ES-I3 (cell line): ENCODE data around the gene ZNF800.
"Not testable (repeated sequence)": the region's sequence is repeated elsewhere in the genome, so short reads cannot be mapped to it uniquely, and the experiment has no call there.

Experiments
- H3K36me3 ChIP-seq: 2 replicates; pipeline ENCODE4 v1.6.1; 2013; ENCODE audit warnings: mild to moderate bottlenecking, low read length, control low read depth, moderate library complexity; ENCODE audit not compliant: insufficient read depth
- H3K4me1 ChIP-seq: 2 replicates; pipeline ENCODE4 v1.6.1; 2013; ENCODE audit warnings: mild to moderate bottlenecking, control low read depth, low read length; ENCODE audit not compliant: insufficient read depth
- H3K9ac ChIP-seq: 2 replicates; pipeline ENCODE4 v1.6.1; 2013; ENCODE audit warnings: low read depth, mild to moderate bottlenecking, low read length, moderate library complexity
- H3K9me3 ChIP-seq: 2 replicates; pipeline ENCODE4 v1.6.1; 2013; ENCODE audit warnings: mild to moderate bottlenecking, low read length, moderate library complexity; ENCODE audit not compliant: control insufficient read depth, insufficient read depth

The ZNF800 gene, protein sequence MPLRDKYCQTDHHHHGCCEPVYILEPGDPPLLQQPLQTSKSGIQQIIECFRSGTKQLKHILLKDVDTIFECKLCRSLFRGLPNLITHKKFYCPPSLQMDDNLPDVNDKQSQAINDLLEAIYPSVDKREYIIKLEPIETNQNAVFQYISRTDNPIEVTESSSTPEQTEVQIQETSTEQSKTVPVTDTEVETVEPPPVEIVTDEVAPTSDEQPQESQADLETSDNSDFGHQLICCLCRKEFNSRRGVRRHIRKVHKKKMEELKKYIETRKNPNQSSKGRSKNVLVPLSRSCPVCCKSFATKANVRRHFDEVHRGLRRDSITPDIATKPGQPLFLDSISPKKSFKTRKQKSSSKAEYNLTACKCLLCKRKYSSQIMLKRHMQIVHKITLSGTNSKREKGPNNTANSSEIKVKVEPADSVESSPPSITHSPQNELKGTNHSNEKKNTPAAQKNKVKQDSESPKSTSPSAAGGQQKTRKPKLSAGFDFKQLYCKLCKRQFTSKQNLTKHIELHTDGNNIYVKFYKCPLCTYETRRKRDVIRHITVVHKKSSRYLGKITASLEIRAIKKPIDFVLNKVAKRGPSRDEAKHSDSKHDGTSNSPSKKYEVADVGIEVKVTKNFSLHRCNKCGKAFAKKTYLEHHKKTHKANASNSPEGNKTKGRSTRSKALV

GRCh38 chr7:127392566-127393367, at the start of gene ZNF800:
Gene ZNF800 (minus strand): TSS chr7:127392708. CDS start chr7:127391557, 1,151 bp downstream.
- Histone ChIP-seq H3K4me1 (no peaks in the 10 kb centered on the region), H3K9me3 (no peaks in the 10 kb centered on the region), H3K9ac (peak within 1 kb of the TSS; percentile 71), H3K36me3 (no peaks in the 10 kb centered on the region)

DNA sequence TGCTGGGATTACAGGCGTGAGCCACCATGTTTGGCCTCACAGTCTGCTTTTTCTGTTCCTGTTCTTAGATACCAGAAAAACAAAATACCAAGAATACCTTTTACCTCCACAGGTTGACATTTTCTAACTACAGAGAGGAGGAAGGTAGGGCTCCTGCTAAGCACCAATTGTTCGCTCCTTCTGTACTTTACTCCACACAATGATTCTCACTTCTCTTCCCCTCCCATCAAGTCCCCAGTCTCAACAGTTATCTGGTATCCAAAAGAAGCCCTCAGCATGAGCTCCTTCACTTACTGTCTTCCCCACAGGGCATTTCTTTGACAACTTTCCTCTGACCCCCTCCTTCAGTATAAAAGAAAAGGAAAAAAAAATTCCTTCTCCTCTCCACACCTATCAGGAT, 47.7 kb upstream of the ZNF800 start:
- Histone ChIP-seq H3K36me3 (no peaks in the 10 kb centered on the region), H3K9me3 (no peaks in the 10 kb centered on the region), H3K4me1 (no peaks in the 10 kb centered on the region), H3K9ac (no peak overlapping the region)

DNA sequence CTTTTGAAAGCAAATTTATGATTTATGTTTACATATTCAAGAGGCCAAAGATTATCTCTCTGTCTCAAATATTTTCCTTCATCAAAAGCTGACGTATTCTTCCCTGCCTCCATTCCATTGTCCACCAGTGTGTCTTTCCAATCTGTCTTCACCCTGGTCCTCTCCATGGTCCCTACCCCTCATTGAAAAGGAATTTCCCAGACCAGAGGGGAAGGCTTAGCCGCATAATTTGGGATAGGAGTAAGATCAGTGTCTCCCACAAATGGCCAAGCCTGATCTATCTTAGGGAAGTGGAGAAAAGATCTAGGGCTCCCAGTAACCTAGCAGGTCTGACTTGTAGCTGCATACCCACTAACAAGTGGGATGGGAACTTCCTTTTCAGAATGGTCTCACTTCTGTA, 46.3 kb upstream of the ZNF800 start:
- Histone ChIP-seq H3K4me1 (no peaks in the 10 kb centered on the region), H3K36me3 (no peaks in the 10 kb centered on the region), H3K9me3 (no peaks in the 10 kb centered on the region), H3K9ac (no peak overlapping the region)

DNA sequence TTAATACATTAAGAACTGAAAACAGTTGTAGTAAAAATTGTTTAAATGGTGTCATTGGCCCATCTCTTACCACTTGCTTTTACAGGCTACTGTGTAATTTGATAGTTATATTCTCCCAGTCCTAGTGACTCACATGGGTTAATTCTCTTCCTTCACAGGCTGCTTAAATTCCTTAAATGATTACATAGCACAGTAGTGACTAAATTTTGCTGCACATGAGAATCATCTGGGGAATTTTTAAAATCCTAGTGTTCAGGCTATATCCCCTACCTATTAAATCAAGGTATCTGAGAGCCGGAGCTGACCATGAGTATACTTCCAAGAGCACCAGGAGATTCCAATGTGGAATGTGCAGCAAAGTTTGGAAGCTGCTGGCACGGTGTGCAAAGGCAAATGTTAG, 45.3 kb upstream of the ZNF800 start:
- H3K4me1 ChIP-seq: no peaks in the 10 kb centered on the region
- H3K9ac ChIP-seq: no peak overlapping the region
- H3K9me3 ChIP-seq: no peaks in the 10 kb centered on the region
- H3K36me3 ChIP-seq: no peaks in the 10 kb centered on the region

- H3K36me3 ChIP-seq: no peaks in the 10 kb centered on the region
- H3K9ac ChIP-seq: no peak overlapping the region
- H3K4me1 ChIP-seq: no peaks in the 10 kb centered on the region
- no peaks in the 10 kb centered on the region for H3K9me3 ChIP-seq
Observed at GRCh38 chr7:127437241-127437640, 44.7 kb upstream of the ZNF800 start.

GRCh38 chr7:127429281-127429680, 36.8 kb upstream of the ZNF800 start:
- H3K4me1 ChIP-seq, H3K9ac ChIP-seq, H3K36me3 ChIP-seq, H3K9me3 ChIP-seq: not testable (repeated sequence)

DNA sequence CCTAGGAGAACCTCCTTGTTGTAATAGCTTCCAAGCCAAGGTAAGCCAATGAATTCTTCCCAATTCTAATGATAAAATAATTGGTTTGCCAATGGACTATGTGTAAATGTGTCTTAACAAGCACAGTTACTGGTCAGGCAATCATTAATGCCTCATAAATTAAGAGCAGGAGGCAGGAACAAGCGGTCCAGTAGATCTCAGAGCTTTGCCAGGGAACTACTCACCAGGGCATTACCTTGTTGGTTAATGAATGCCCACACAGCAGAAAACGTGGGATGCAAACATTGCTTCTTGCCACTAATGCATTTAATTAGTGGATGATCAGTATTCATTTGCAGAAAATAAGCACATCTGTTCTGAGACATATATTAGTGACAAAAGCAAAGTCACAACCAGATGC, 26.7 kb upstream of the ZNF800 start:
- Histone ChIP-seq H3K9me3 (no peaks in the 10 kb centered on the region), H3K36me3 (no peaks in the 10 kb centered on the region), H3K9ac (no peak overlapping the region), H3K4me1 (no peaks in the 10 kb centered on the region)

GRCh38 chr7:127418459-127418858, 26.0 kb upstream of the ZNF800 start:
- Histone ChIP-seq H3K36me3 (no peaks in the 10 kb centered on the region), H3K9me3 (no peaks in the 10 kb centered on the region), H3K4me1 (no peaks in the 10 kb centered on the region), H3K9ac (no peak overlapping the region)

DNA sequence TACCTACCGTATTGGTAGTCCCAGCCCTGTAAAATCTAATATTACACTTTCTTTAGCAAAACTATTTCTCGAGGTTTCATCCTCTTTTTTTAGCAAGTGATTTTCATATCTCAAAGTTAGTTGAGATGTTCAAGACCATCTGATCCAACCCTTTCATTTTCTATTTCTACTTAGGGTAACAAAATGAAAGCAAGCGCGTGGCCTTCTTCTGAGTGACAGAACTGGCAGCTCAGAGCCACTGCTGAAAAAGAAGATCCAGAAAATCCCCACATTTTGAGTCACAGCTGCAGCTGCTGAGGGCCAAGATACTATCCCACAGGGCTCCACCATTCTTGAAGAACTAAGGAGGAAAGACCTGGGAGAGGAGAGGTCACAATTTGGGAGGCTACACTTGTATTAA, 24.8 kb upstream of the ZNF800 start:
- Histone ChIP-seq H3K9me3 (no peaks in the 10 kb centered on the region), H3K36me3 (no peaks in the 10 kb centered on the region), H3K9ac (no peak overlapping the region), H3K4me1 (no peaks in the 10 kb centered on the region)

DNA sequence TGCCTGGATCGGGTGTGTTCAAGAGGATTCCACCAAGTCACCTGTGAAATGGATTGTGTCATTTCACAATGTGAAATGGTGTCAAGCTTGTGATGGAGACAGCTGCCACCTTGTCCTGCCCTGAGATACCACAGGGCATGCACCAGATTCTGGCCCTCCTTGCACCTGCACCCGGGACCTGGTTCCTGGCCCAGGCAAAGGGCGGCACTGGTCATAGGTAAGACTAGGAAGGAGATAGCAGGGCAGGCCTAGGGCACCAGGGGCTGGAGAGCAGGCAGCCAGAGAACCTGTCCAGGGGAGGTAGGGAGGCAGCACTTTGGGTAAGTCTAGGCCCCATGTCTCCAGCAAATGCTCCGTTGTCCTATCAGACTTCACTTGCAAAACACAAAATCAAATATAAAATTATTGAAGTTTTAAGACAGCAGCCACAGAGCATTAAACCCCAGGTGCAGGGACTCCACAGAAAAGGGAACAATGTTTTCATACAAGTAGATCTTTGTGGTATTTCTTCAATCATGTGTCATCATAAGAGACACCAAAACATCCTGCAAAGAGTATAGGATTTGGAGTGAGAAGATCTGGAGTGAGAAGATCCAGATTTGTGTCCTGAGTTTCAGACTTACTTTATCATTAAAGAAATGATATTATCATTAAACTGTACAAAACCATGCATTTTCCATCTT, 22.7 kb upstream of the ZNF800 start:
- no peak overlapping the region for H3K9ac ChIP-seq
- no peaks in the 10 kb centered on the region for H3K9me3 ChIP-seq
- H3K4me1 ChIP-seq: no peaks in the 10 kb centered on the region
- no peaks in the 10 kb centered on the region for H3K36me3 ChIP-seq

GRCh38 chr7:127413962-127414361, 21.5 kb upstream of the ZNF800 start:
- Histone ChIP-seq H3K9me3 (no peaks in the 10 kb centered on the region), H3K4me1 (no peaks in the 10 kb centered on the region), H3K9ac (no peak overlapping the region), H3K36me3 (no peaks in the 10 kb centered on the region)

- no peak overlapping the region for H3K9ac ChIP-seq
- no peaks in the 10 kb centered on the region for H3K36me3 ChIP-seq
- no peaks in the 10 kb centered on the region for H3K9me3 ChIP-seq
- no peaks in the 10 kb centered on the region for H3K4me1 ChIP-seq
Observed at GRCh38 chr7:127413326-127413725, 20.8 kb upstream of the ZNF800 start.

DNA sequence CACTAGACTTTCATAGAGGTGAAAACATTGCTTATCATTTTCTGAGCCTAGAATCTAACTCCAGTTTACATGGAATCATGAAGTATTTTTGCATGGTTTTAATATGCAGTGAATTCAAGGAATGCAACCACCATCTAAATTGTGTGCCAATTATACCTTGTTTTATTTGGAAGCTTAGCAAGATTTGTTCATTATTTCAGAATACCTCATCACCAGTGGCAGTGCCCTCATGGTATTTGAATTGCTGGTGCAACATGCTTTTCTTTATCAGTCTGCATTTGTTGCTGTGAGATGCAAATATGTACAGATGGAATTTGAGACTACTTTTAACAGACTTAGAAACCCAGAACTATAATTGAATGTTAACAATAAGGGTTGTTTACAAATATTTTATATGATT, 18.7 kb upstream of the ZNF800 start:
- H3K9me3 ChIP-seq: no peaks in the 10 kb centered on the region
- no peaks in the 10 kb centered on the region for H3K36me3 ChIP-seq
- no peak overlapping the region for H3K9ac ChIP-seq
- H3K4me1 ChIP-seq: no peaks in the 10 kb centered on the region

- Histone ChIP-seq H3K9ac (no peak overlapping the region), H3K4me1 (no peaks in the 10 kb centered on the region), H3K9me3 (no peaks in the 10 kb centered on the region), H3K36me3 (no peaks in the 10 kb centered on the region)
Observed at GRCh38 chr7:127409629-127410028, 17.1 kb upstream of the ZNF800 start.
